Esophagus squamous epithelium (tissue), 5 donors: ENCODE data around the gene SLC25A36. TPM values are rescaled to one million over a fixed set of nuclear protein-coding genes. Genes with fewer than 3 reads are reported as not detected.
A peak's percentile ranks its signal among the peaks of the same experiment; 100 is the strongest.

Experiments
- DNase-seq: peaks from one replicate; lab custom pipeline; 2025; lab: John Stamatoyannopoulos, UW
- H3K27ac ChIP-seq, 4 donors: fragments of 200-600 bp; sonication (generic); one replicate each; pipeline ENCODE4 v1.5.1; 2016 to 2019; ENCODE audit warnings: mild to moderate bottlenecking in 1 of 4
- H3K27me3 ChIP-seq, 4 donors: fragments of 200-600 bp; sonication (generic); 1 replicate in 3 of 4; 2 replicates in 1 of 4; pipeline versions ENCODE4 v1.5.1 to v1.6.0; 2017 to 2021; ENCODE audit warnings: antibody characterized with exemption in 1 of 4
- H3K36me3 ChIP-seq, 3 donors: fragments of 200-600 bp; sonication (generic); one replicate each; pipeline ENCODE4 v1.5.1; 2016 to 2019
- H3K4me1 ChIP-seq, 3 donors: fragments of 200-600 bp; sonication (generic); one replicate each; pipeline ENCODE4 v1.5.1; 2017 to 2019
- H3K4me3 ChIP-seq, 4 donors: fragments of 200-600 bp; sonication (generic); 1 replicate in 3 of 4; 2 replicates in 1 of 4; pipeline ENCODE4 v1.5.1; 2016 to 2019; ENCODE audit warnings: mild to moderate bottlenecking in 2 of 4, moderate library complexity in 1 of 4
- H3K9me3 ChIP-seq, 3 donors: fragments of 200-600 bp; sonication (generic); one replicate each; pipeline ENCODE4 v1.5.1; 2016 to 2019
- CTCF ChIP-seq, 6 experiments: fragments of 450-650 bp in 4 of 6; fragments of 200-600 bp in 2 of 6; sonication (generic) in 2 of 6; IDR thresholded peaks; one replicate each; pipeline ENCODE4 v1.5.1; 2016 to 2019; ENCODE audit warnings: antibody characterized with exemption in 6 of 6, mild to moderate bottlenecking in 4 of 6, moderate library complexity in 4 of 6
- POLR2A ChIP-seq, 4 donors: fragments of 450-650 bp; IDR thresholded peaks; one replicate each; pipeline ENCODE4 v1.6.1; 2017; ENCODE audit warnings: antibody characterized with exemption in 4 of 4, mild to moderate bottlenecking in 4 of 4, moderate library complexity in 3 of 4
- WGBS, 2 donors: methylation state at CpG; one replicate each; pipeline ENCODE4 v1.1.5; 2018; 5-methylcytosine and 5-hydroxymethylcytosine counted together
- intact Hi-C: fragments of 100-400 bp; cut with DNase I; formaldehyde crosslinking; loops from one replicate; pipeline ENCODE4 v1.15.0; 2022
- total RNA-seq, 4 donors: library from RNA; depleted of rRNA; stranded (reverse); fragments of >200 nt; gene quantifications; one replicate each; pipeline ENCODE4 v1.1.0, GENCODE V29; 2016
- donor health status: DM: yes; HTN: yes; CAD: no.

The SLC25A36 gene, protein sequence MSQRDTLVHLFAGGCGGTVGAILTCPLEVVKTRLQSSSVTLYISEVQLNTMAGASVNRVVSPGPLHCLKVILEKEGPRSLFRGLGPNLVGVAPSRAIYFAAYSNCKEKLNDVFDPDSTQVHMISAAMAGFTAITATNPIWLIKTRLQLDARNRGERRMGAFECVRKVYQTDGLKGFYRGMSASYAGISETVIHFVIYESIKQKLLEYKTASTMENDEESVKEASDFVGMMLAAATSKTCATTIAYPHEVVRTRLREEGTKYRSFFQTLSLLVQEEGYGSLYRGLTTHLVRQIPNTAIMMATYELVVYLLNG
- 10 to 100 TPM in 3 of 4 donors, 1 to 10 TPM in 1; 9.9 to 49.0 (median 22.1) TPM for total RNA-seq

DNA sequence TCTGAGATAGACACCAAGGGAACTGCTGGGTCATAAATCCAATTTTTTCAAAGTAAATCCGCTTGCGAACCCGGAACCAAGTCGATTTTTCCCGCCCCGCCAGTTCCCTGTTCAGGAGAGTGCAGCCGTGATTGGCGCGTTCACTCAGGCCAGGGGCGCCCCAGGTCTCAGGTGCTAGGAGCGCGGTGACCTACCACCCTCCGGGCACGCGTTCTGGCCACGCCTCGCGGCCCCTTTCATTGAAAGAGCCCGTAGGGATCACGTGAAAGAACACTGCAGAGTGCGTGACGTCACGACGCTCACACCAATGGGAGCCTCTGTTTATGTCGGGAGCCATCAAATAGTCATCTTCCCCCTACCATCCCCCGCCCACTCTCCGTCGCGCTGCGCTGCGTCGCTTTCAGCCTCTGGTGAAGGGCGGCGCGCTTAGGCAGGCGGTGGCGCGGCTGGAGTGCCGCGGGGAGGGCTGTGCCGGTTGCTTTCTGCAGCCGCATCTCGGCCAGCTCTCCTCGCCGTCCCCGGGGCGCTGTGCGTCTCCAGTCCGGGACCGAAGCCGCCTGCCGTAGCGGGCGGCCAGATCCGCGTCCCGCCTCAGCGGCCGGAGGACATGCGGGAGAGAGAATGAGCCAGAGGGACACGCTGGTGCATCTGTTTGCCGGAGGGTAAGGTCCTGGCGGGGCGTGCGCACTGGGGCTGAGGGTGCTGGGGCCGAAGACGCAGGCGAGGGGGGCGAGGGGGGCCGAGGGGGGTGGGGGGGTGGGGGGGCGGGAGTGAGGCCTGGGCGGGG is at the start of gene SLC25A36:
TSS of gene SLC25A36 (plus strand) at position 403 of the 787 bp plus-strand sequence. CDS start at position 622, 219 bp downstream.
- Histone ChIP-seq H3K27me3 (no peaks in the 10 kb centered on the region), H3K27ac (peak within 1 kb of the TSS; percentile 91 to 97 (median 95)), H3K9me3 (no peaks in the 10 kb centered on the region), H3K4me1 (peaks cover 5 to 37% (median 15%) of the 10 kb centered on the region in 3 donors), H3K4me3 (peak within 1 kb of the TSS; percentile 61 to 94 (median 86)), H3K36me3 (no peaks in the 10 kb centered on the region)
- 0 to 3% methylated on average over 12 to 15 of the region's 72 CpGs for WGBS, 2 donors
- intact Hi-C loops, result no loop called here
- peak; percentile 85 for DNase-seq
- peak in 3 of 6 experiments; percentile 5 to 32 (median 13) for TF ChIP-seq CTCF (IDR thresholded peaks at IDR 0.05)
- TF ChIP-seq POLR2A (IDR thresholded peaks at IDR 0.05), result peak in 3 of 4 donors; percentile 94 to 98 (median 96)

DNA sequence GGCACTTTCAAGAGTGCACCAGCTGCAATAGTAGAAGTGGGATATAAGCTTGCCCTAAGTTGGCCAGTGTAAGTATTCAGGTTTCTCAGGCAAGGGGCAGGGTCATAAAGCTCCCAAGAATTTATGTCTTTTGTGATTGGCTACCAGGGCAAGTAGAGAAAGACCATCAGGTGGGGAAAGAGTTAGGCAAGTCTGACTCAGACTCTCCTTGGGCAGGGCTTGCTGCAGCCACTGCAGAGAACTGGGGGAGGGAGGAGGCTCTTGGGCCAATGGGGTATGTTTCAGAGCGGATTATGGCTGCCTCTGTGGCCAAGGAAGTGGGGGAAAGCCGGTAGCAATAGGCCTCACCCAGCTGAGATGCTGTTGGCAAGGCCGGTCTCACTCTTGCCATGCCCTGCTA is 44.6 kb upstream of the SLC25A36 start:
- Histone ChIP-seq H3K4me1 (no peaks in the 10 kb centered on the region), H3K36me3 (no peaks in the 10 kb centered on the region), H3K9me3 (no peaks in the 10 kb centered on the region), H3K27me3 (peaks cover 0 to 18% (median 0%) of the 10 kb centered on the region in 4 donors), H3K4me3 (no peak overlapping the region), H3K27ac (no peak overlapping the region)
- no peak for TF ChIP-seq CTCF (IDR thresholded peaks at IDR 0.05)
- no peak for TF ChIP-seq POLR2A (IDR thresholded peaks at IDR 0.05)
- no peak for DNase-seq
- intact Hi-C loops, result loop anchor here (10.0 kb wide), 1 partner anchor 298 kb away; no protein-coding TSS in a partner anchor
- 36 to 77% methylated on average over 3 of the region's 3 CpGs for WGBS, 2 donors

DNA sequence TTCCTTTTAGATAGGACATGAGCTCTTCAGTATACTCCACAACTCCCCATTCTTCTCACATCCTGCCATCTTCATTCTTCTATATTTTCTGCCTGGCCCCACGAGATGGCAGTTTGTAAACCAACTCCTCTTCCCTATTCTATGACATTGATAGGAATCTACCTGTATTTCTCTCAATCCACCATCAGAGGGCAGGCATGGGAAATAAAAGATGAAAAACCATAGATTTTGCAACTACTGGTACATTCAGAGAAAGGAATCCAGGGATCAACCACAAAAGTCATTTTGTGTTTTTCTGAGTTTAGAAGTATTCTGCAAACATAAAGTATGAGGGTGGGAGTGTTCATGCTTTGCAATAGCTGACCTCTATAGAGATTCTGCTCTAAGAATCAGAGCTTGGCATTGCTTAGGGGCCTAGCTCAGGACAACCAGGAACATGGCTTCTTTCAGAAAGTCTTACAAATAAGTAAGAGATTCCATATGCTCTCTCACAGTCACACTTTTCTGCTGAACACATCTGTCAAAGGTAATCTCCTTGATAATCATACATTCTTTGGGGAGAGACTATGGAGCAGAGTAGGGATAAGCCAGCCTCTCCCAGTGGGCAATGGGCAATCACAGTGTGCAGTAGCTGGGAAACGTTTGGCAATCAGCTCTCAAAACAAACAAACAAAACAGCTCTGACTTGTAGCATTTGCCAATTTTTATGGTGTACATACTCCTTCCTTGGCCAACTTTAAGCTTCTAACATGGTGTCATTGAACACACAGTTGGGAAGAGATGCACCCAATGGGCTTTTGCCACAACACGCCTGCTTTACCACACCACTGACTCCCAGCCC is 43.1 kb upstream of the SLC25A36 start:
- peak in 5 of 6 experiments; percentile 44 to 67 (median 50) for TF ChIP-seq CTCF (IDR thresholded peaks at IDR 0.05)
- TF ChIP-seq POLR2A (IDR thresholded peaks at IDR 0.05), result no peak
- H3K9me3 ChIP-seq, result no peaks in the 10 kb centered on the region
- DNase-seq, result no peak
- no peak overlapping the region for H3K4me3 ChIP-seq
- no peak overlapping the region for H3K27ac ChIP-seq
- peaks cover 0 to 18% (median 0%) of the 10 kb centered on the region in 4 donors for H3K27me3 ChIP-seq
- intact Hi-C loops, result loop anchor here (10.0 kb wide), 1 partner anchor 296 kb away; no protein-coding TSS in a partner anchor
- no peaks in the 10 kb centered on the region for H3K36me3 ChIP-seq
- no peaks in the 10 kb centered on the region for H3K4me1 ChIP-seq
- 34% methylated on average over 3 of the region's 3 CpGs for WGBS, 2 donors

GRCh38 chr3:140899363-140899762 is 42.3 kb upstream of the SLC25A36 start:
- TF ChIP-seq POLR2A (IDR thresholded peaks at IDR 0.05) (no peak), CTCF (IDR thresholded peaks at IDR 0.05) (no peak)
- DNase-seq, result no peak
- H3K27ac ChIP-seq, result no peak overlapping the region
- no peaks in the 10 kb centered on the region for H3K36me3 ChIP-seq
- intact Hi-C loops, result loop anchor here (10.0 kb wide), 1 partner anchor 295 kb away; no protein-coding TSS in a partner anchor
- H3K9me3 ChIP-seq, result no peaks in the 10 kb centered on the region
- H3K4me3 ChIP-seq, result no peak overlapping the region
- WGBS, 2 donors, result 44 to 60% methylated on average over 1 of the region's 1 CpG
- no peaks in the 10 kb centered on the region for H3K4me1 ChIP-seq
- H3K27me3 ChIP-seq, result peaks cover 0 to 14% (median 0%) of the 10 kb centered on the region in 4 donors
